Globus pallidus (tissue), 1 donor: Measurements from ENCODE around the gene RNF152.

Experiments used
- DNase-seq: peaks from one replicate; pipeline ENCODE4 v3.0.0-alpha.2; 2015; ENCODE audit warnings: low spot score

RNF152 gene

DNA sequence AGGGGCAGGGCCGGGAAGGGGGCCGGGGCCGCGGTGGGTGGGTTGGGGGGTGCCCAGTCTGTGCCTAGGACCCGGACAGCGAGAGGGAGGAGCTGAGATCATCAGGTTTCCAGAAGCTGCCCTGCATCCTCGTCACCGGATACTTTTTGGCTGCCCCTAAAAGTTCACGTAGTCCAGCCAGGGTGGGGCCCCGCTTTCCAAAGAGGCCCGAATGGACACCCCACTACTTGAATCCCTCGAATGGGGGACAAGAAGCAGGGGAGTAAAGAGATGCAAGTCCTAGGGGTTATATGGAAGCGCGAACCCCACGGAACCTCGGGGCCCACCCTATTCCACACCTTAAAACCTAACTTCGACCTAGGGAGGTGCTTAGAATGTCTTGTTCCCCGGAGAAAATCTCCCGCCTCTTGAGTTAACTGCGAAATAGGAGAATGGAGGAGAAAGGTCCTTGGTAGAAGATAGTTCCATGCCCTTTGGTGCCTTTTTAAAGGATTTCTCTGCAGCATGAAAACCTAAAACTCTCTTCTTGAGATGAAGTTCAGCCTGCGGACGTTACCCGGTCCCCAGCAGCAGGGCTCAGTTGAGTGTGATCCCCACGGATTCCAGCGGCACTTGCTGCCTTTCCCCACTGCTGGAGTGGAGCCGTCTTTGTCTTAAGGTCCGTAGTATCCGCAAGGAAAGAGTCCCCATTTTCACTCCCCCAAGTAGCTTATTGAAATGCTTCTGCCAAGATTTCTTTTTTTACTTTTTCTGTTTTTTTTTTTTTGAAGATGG, 2.1 kb upstream of the RNF152 start:
- no peak for DNase-seq

DNA sequence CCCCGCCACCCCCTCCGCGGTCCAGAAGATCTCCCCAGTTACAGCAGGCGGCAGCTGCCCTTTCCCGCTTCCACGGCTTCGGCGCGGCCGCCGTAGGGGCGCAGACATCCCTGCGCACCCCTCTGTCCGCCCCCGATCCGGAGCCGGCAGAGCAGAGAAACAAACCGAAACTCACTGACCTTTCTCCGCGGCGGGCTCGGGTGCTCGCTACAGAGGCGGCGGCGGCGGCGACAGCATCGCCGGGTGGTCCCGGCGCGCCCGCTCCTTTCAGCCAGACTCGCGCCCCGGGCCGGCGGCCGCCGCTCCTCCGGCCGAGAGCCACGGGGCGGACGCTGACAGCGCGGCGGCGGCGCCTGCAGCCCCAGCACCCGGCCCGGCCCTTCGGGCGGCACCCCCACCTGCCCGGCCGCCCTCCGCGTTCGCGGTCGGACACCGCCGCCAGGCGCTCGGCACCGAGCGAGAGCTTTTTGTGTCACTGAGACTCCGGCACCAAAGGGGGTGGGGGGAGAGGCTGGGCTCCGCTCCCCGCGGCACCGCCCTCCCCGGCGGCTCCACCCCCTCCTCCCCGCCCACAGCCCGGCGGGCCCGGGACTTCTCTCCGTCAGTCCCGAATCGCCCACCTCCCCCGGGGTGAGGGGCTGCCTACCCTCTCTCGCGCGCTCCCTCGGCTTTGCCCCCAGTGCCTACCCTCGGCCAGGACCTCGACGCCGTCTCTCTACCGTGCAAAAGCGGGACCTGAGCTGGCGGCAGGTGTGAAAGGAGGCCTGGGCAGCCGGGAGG, 1.4 kb upstream of the RNF152 start:
- peak; percentile 83 for DNase-seq

DNA sequence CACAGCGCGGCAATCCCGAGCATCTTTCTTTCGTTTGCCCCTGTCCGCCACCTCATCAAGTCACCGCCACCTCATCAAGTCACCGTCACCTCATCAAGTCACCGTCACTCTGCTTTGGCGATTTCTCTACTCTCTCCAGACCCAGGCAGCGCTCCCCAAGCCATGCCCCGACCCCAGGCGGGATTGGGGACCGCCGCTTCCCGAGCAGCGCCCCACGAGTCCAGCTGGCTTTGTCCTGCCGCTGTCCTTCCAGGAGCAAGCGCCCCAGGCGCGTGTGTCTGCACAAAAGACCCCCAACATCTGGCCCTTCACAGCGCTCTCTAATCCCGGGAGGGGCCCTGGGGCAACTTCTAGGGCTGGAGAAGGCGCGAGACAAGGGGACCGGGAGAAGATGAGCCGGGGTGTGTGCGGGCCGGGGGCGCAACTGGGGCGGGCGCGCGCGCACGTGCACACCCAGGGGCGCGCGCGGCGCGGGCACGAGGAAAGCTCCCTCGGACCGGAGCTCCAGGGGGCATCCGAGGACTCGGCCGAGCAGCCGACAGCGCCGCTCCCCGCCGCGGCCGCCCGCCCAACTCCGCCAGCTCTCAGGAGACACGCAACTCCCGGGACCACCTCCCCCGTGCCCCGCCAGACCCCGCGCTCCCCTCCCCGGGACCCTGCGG, 633 bp upstream of the RNF152 start:
- peak; percentile 49 for DNase-seq

DNA sequence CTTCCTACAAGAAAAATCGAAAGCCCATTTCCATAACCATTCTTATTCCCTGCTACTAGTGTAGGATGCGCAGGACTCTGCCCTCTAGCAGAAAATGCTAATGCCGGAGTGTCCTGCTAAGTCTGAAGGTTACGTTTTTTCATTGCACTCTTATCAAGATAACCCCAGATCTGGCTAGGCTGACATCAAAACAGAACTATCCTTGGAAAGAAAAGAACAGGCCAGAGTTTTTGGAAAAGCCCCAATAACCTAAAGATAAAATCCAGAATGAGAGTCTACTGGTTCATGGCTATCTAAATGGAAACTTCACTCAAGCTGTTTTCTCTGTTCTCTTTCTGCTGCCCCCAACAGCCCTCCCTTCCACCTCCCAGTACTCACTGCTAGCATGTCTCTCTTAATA, 913 bp downstream of the RNF152 start:
- no peak for DNase-seq

DNA sequence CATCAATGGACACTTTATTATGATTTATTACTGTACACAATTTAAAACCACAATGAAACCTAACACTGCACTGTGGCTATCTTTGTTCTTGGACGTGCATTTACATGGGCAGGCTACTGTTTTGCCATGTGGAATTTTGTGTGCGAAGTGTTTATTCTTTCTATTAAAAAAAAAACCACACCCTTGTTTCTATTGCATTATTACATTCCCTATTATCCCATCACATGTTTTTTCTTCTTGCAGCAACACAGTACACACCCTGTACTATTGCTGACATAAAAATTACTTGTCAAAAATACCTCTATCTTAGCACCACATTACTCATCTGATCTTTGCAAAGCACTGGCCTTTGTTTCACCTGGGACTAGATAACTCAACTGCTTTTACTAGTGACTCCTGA, 1.5 kb downstream of the RNF152 start:
- no peak for DNase-seq

DNA sequence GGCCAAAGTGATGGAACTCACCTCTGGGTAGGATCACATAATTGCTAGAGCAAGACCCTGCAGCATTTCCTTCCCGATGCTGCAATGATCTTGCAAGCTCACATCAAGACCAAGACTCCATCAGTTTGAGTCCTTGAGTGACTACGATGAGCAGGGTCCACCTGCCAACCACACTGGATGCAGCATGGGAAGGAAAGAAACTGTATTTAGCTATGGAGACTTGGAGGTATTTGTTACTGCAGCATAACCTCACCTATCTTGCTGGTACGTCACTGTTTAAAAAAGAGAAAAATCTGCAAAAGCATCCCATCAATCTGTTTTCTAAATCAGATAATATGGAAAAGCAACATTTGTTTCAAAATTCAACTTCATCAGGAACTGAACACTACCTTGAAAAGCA, 2.5 kb downstream of the RNF152 start:
- DNase-seq = no peak

DNA sequence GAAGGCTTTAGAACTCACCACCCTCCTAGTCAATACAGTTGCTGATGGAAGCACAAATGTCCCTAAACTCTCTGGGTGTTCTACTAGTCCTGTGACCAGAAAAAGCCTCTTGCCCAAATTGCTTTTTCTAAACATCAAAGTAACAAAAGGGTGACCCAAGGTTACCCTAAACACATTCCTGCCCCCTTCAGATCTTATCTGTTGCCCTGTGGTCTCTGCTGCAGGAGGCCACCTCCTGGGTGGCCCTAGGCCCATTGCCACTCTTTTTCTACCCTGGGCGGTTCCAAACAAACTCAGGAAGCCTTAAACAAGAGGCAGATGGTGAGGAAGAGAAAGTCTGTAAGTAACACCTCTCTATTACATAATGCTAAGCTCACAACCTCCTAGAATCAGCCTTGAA, 3.3 kb downstream of the RNF152 start:
- DNase-seq = no peak

DNA sequence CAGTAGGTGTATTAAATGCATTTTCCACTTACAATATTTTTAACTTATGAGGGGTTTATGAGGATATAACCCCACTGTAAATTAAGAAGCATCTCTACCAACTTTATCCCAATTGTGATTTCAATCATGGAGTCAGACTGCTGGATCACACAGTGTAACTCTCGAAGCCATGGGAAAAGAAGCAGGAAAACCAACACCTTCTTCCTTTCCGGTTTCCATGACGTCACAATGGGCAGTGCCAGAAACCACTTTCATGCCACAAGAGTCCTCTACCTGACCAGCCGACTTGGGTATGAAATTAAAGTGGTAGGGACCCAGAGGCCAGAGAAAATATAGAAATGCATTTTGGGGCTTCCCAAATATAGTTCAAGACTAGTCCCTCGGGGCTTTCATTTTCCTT, 4.2 kb downstream of the RNF152 start:
- DNase-seq = no peak

DNA sequence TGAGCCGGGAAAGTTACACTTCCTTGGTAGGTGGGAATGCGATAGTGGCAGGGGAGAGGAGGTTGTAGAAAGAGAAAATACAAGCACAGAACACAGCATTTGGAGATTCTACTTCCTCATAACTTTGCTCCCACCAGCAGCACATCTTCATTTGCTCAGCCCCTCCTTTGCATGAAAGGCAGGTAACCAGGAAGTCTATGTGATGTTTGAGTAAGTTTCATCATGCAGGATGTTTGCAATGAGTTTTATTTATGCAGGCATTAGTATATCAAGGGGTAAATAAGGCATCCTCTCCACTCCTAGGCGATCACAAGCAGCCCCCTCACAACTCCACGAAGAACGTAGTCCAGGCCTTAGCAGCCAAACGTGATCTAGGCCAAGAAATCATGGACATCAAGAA, 5.0 kb downstream of the RNF152 start:
- no peak for DNase-seq

DNA sequence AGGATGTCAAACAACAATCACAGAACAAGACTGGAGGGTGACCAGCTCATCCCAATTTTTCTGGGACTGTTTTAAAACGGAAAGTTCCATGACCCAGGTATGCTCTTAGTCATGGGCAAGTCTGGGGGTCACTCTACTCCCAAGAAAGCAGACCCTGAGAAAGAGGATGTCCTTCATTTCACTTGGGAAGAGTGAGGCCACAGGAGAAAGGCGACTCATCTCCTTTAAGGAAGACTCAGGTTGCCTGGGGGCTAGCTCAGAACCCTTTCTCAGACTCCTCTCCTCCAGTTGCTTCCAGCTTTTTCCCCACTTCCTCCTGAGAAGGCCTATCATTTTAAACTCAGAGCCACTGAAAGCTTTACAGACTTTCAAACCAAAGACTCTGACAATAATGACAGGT, 9.3 kb downstream of the RNF152 start:
- DNase-seq = no peak

DNA sequence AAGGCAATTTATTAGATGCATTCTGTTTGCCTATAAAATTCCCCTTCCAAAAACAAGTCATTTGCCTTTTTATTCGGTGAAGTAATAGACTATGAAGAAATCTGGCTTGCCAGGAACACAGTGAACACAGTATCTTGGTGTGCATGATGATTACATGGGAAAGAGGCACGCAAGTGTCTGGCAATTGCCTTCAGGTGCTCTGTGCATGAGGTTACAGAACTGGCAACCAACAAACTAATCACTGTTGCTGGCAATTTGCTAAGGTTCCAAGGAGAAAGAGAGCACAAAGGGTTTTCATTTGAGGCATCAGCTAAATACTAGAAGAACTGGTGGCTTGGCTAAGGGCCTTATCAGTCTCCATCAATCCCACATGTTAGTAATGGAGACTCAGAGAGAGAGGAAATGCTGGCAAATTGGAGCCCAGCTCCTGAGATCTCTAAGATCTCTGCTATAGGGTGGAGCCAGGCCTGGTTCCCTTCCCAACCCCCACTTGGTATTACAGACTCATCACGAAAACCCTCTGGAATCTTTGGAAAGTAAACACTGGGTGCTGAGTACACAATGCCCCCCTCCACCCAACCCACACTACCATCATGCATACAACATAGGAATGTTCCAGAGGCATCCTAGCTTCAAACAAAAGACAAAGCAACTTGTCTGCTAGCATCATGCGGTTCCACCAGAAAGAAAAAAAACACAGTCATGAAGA, 10.4 kb downstream of the RNF152 start:
- peak; percentile 29 for DNase-seq

DNA sequence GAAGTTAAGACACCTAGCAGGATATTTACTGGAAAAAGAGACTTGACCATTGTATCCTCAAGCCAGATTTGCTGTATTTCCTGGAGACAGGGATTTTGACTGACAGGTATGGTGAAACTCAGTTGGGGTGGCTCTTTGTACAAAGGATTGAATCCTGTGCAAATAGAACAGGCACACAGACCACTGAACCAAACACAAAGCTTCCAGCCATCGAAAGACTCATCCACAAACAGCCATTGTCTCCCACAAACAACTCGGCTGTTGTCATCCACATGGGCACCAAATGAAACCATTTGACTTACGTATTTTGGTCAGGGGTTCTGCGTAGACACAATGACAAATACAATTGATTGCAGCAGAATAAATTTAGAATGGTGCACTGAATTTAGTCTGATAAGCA, 15.9 kb downstream of the RNF152 start:
- DNase-seq = peak; percentile 94

DNA sequence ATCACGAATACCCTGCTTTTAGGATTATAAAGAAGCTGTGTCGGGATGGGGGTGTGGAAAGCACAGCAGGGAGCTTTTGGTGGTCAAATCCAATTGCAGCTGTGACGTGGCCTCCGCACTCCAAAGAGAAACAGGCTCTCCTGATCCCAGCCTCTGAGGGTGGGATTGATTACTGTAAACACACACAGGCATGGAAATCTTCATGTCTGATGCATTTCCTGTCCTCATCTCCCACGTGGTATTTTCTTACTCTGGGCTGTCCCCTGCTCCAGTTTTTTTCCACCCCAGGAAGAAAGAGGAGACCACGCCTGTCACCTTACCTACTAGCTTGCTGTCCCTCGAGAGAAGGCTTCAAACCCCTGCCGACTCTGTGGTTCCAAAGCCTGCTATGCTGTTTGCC, 22.7 kb downstream of the RNF152 start:
- DNase-seq = no peak

DNA sequence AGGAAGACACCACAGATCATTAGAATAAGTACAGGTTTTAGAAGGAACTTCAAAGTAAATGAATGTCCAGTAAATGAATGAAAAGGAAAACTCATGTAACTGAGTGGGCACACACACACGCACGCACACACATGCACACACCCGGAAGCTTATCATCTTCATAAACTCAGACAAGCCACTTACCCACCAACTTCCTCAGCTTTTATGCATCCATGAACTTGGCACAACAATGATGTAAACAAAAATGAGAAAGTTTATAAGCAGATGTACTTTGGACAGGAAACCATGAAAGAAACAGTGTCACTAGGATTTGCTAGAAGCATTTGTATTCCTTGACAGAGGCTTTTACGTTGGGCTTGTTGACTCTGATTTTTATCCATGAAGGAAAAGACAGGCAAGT, 23.2 kb downstream of the RNF152 start:
- no peak for DNase-seq

DNA sequence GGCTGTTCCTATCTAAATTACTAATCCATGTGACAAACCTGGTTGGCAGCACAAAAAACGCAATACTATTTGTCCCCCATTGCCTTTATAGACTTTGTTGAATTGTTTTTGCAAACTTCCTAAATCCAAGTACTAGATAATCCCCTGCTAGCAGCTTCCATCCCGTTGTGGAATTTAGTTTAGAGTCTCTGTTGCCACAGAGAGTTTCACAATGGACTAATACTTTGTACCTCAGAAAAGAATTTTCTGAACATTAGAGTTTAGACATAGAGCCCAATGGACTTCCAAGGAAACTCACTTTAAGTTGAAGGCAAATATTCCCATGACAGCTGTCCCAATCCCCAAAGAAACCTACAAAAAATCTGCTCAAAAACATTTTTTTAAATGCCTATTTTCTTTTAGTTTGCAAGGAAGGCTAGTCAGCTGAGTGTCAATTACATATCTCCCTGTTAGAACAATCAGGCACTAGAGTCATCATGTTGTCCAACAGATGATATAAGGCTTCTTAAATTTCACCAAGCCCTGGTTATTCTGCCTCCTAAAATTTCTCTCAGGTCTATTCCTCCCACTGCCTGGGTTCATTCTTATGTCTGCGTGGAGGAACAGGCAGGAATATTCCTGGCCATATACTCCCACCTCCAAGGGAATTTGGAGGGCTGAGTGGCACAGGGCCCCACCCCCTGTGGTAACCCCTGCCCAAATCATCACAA, 27.2 kb downstream of the RNF152 start:
- no peak for DNase-seq

DNA sequence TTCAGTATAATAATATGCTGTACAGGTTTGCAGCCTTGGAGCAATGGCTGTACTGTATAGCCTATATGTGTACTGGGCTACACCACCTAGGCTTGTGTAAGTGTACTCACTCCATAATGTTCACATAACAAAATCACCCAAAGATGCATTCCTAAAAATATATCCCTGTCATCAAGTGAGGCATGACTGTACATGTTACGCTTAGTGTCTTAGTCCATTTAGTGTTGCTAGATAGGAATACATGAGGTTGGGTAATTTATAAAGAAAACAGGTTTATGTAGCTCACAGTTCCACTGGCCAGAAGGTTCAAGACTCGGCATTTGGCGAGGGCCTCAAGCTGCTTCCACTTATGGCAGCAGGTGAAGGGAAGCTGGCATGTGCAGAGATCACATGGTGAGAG, 31.4 kb downstream of the RNF152 start:
- no peak for DNase-seq

DNA sequence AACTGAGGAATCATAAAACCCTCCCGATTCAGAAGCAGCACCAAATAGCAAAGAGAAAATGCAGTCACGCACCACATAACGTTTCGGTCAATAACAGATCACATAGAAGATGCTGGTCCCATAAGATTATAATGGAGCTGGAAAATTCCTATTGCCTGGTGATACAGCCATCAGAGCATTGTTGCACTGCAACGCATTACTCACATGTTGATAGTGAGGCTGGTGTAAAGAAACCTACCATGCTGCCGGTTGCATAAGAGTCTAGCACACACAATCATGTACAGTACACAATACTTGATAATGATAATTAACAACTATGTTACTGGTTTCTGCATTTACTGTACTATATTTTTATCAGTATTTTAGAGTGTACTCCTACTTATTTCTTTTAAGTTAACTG, 32.5 kb downstream of the RNF152 start:
- no peak for DNase-seq

DNA sequence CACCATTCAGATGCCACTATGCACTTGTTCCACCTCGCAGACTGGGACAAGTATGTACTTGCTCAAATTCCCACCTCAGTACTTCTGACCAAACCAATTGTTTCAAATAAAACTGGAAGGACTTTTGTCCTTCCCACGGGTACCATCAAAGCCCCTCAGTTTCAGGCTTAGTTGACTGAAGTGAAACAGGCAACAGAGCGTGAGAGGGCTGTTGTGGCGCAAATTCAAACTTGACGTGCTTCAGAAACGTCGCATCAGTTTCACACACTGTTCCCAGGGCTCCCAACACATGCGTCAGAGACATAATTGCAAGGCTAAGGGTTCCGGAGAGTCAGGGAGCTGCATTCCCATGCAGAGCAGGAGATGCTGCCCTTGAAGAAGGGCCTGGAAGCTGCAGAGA, 33.7 kb downstream of the RNF152 start:
- no peak for DNase-seq

DNA sequence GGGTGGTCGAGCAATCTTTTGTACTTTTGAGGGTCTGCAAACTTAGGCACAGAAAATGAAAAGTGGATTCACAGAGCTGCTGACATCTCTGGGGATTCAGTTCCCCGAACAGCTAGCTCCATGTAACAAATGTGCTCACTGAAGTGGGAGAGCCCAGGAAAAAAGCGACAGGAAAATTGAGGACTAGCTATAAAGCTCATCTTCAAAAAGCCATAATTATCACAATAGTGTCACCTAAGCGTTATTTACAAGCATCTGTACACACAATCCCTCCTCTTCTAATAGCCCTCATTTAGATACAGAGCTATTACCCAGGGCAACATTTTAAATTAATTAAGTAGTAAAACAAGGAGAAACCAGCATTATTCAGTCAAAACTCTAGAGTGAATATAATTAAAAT, 36.1 kb downstream of the RNF152 start:
- no peak for DNase-seq

DNA sequence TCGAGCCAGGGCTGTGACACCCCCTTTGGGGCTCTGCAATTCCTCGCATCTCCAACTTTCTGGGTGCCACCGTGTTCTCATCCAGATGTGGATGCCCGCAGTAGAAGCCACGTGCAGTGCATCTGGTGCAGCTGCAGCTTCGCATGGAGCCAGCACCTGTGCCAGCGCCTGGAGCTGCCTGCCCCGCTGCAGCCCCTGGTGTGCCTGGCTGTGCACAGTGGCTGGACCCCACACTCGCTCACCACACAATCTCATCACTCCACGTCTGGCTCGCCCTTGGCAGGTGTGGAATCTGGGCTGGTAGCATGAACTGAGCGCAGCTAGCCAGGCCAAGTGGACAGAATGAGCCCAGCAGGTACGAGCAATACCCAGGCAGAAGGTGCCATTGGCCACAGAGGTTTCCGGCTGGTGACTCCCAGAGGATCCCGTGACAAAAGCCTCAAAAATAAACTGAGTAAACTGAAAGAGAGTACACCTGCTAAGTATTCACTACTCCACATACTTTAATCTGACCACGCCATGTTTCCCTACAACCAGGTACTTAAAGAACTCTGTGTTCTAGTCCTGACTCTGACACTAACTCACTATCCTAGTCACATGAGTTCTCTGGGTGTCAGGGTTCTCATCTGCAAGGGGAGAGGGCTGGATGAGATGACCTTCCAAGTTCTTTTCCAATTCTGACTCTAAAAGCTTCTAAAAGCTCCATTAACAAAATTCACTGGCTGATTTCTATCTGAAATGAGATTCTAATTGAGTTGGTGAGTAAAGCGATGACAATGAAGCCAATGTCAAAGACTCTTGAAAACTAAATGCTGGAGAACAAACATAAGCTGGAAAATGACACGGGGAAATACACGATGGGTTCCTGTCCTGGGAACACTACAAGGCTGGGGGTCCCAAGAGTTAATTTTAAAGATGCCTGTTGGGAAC, 37.1 kb downstream of the RNF152 start:
- no peak for DNase-seq
